KMS-11 (cell line): Measurements from ENCODE around the gene FAM222B.

Experiments
- H2AFZ ChIP-seq: fragments of 200-600 bp; sonication (generic); 2 replicates; pipeline ENCODE4 v1.6.1; 2016; ENCODE audit warnings: antibody characterized with exemption, mixed run types, low read depth
- H3K27ac ChIP-seq: fragments of 200-600 bp; sonication (generic); 2 replicates; pipeline ENCODE4 v1.6.1; 2016; ENCODE audit warnings: mild to moderate bottlenecking, mixed run types
- H3K27me3 ChIP-seq: fragments of 200-600 bp; sonication (generic); 2 replicates; pipeline ENCODE4 v1.6.1; 2017; ENCODE audit warnings: mild to moderate bottlenecking, low read depth, mixed run types, moderate library complexity; ENCODE audit not compliant: insufficient read depth
- H3K36me3 ChIP-seq: fragments of 200-600 bp; sonication (generic); 2 replicates; pipeline ENCODE4 v1.6.1; 2017; ENCODE audit warnings: mild to moderate bottlenecking, mixed run types; ENCODE audit not compliant: insufficient read depth
- H3K4me1 ChIP-seq: fragments of 200-600 bp; sonication (generic); 2 replicates; pipeline ENCODE4 v1.6.1; 2016; ENCODE audit warnings: mild to moderate bottlenecking, low read depth, mixed run types; ENCODE audit not compliant: poor library complexity, severe bottlenecking
- H3K4me2 ChIP-seq: fragments of 200-600 bp; sonication (generic); 2 replicates; pipeline ENCODE4 v1.7.0; 2016; ENCODE audit warnings: mild to moderate bottlenecking, mixed run types
- H3K4me3 ChIP-seq: fragments of 200-600 bp; sonication (generic); IDR thresholded peaks from 2 replicates; pipeline ENCODE4 v1.6.1; 2017; ENCODE audit warnings: low read depth, low read length, mixed read lengths; ENCODE audit not compliant: insufficient read depth
- H3K79me2 ChIP-seq: fragments of 200-600 bp; sonication (generic); 2 replicates; pipeline ENCODE4 v1.6.1; 2016; ENCODE audit warnings: low read depth, mixed run types; ENCODE audit not compliant: insufficient read depth
- H3K9ac ChIP-seq: fragments of 200-600 bp; sonication (generic); 2 replicates; pipeline ENCODE4 v1.6.1; 2016; ENCODE audit warnings: mild to moderate bottlenecking, mixed run types
- H4K20me1 ChIP-seq: fragments of 200-600 bp; sonication (generic); 2 replicates; pipeline ENCODE4 v1.6.1; 2016; ENCODE audit warnings: mild to moderate bottlenecking, mixed run types; ENCODE audit not compliant: insufficient read depth
- CTCF ChIP-seq: fragments of 200-600 bp; sonication (generic); conservative IDR thresholded peaks from 2 replicates; pipeline ENCODE4 v1.6.1; 2017; ENCODE audit warnings: low read depth, mild to moderate bottlenecking, antibody characterized with exemption, low read length, moderate library complexity, mixed read lengths

The FAM222B gene

GRCh38 chr17:28756049-28756804 lies 86.4 kb downstream of the FAM222B start:
- no peak overlapping the region for H3K27ac ChIP-seq
- no peaks in the 10 kb centered on the region for H4K20me1 ChIP-seq
- H3K4me3 ChIP-seq, result no peak overlapping the region
- peaks cover 4% of the 10 kb centered on the region for H3K4me1 ChIP-seq
- no peak overlapping the region for H2AFZ ChIP-seq
- no peak overlapping the region for H3K4me2 ChIP-seq
- TF ChIP-seq CTCF, result no peak
- H3K79me2 ChIP-seq, result no peaks in the 10 kb centered on the region
- H3K36me3 ChIP-seq, result no peaks in the 10 kb centered on the region
- H3K9ac ChIP-seq, result no peak overlapping the region
- H3K27me3 ChIP-seq, result no peaks in the 10 kb centered on the region

- Histone ChIP-seq H3K9ac (no peak overlapping the region), H3K4me2 (no peak overlapping the region)
Observed at GRCh38 chr17:28755486-28755885, 87.1 kb downstream of the FAM222B start.

GRCh38 chr17:28751600-28752366 lies 90.8 kb downstream of the FAM222B start:
- no peaks in the 10 kb centered on the region; the same call in 1 of the 2 replicates for H3K36me3 ChIP-seq
- H3K27ac ChIP-seq, result no peak overlapping the region
- no peak overlapping the region for H3K4me2 ChIP-seq

More at GRCh38 chr17:28755486-28755885, 87.1 kb downstream of the FAM222B start:
- H3K4me1 ChIP-seq, result peaks cover 5% of the 10 kb centered on the region
- no peak overlapping the region for H3K27ac ChIP-seq
- H2AFZ ChIP-seq, result no peak overlapping the region
- H3K79me2 ChIP-seq, result no peaks in the 10 kb centered on the region
- 0 out of 2 replicates have a peak, but pooled peaks cover 5% of the 10 kb centered on the region for H4K20me1 ChIP-seq
- TF ChIP-seq CTCF, result no peak
- no peaks in the 10 kb centered on the region for H3K27me3 ChIP-seq
- no peak overlapping the region for H3K4me3 ChIP-seq
- H3K36me3 ChIP-seq, result no peaks in the 10 kb centered on the region; the same call in 1 of the 2 replicates

More at GRCh38 chr17:28751600-28752366, 90.8 kb downstream of the FAM222B start:
- no peaks in the 10 kb centered on the region; the same call in 1 of the 2 replicates for H3K79me2 ChIP-seq
- H3K9ac ChIP-seq, result no peak overlapping the region
- H3K4me1 ChIP-seq, result peaks cover 23% of the 10 kb centered on the region
- H4K20me1 ChIP-seq, result 0 out of 2 replicates have a peak, but pooled peaks cover 5% of the 10 kb centered on the region
- no peak overlapping the region for H2AFZ ChIP-seq
- no peak for TF ChIP-seq CTCF
- no peak overlapping the region for H3K4me3 ChIP-seq
- no peaks in the 10 kb centered on the region for H3K27me3 ChIP-seq
